HUES48 (cell line): ENCODE results near the gene KRT24.
A peak's percentile ranks its signal among the peaks of the same experiment; 100 is the strongest.

Source experiments
- H3K27ac ChIP-seq: one replicate; pipeline ENCODE4 v1.7.0; 2013; ENCODE audit warnings: low read depth, low read length, inconsistent platforms
- H3K27me3 ChIP-seq: 2 replicates; pipeline ENCODE4 v1.6.1; 2013; ENCODE audit warnings: mild to moderate bottlenecking, low read length; ENCODE audit not compliant: control insufficient read depth, insufficient read depth
- H3K36me3 ChIP-seq: 2 replicates; pipeline ENCODE4 v1.6.1; 2013; ENCODE audit warnings: low read length; ENCODE audit not compliant: control insufficient read depth, insufficient read depth
- H3K4me1 ChIP-seq: 2 replicates; pipeline ENCODE4 v1.6.1; 2013; ENCODE audit warnings: mild to moderate bottlenecking, low read length; ENCODE audit not compliant: control insufficient read depth, insufficient read depth
- H3K4me3 ChIP-seq: 2 replicates; pipeline ENCODE4 v1.5.1; 2013; ENCODE audit warnings: mild to moderate bottlenecking, low read depth, low read length
- H3K9ac ChIP-seq: 2 replicates; pipeline ENCODE4 v1.6.1; 2013; ENCODE audit warnings: mild to moderate bottlenecking, low read depth, low read length, moderate library complexity
- H3K9me3 ChIP-seq: 2 replicates; pipeline ENCODE4 v1.6.1; 2013; ENCODE audit warnings: low read length; ENCODE audit not compliant: control insufficient read depth, insufficient read depth

KRT24 gene

DNA sequence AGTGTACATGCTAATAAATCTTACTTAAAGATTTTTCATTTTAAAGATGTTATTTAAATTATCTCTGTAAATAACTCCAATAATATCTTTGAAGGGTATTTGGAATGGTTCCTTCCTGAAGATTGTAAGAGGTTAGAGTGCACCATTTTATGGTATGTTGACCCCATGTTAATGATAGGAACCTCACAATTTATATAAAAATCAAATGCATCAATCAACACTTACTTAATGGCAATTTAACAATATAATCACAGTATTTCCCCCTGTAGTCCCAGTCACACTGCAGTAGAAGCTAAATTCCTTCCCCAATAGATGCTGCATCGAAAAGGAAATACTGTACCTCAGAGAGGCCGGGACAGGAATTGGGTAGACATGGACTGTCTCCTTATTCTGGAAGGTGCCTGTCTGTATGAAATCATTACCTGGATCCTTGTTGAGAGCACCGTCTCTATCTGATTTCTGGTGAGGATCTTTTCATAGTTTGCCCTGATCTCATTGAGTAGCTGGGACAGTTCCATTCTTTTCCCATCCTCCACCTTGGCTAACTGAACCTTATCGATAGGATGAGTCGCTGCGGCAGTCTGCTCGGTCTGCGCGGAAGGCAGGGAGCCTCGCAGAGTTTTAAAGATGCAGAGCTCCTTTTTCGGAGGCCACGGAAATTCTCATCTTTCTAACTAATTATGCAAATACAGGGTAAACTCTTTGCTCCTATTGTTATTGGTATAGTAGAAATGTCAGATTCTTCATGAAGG lies 38.8 kb downstream of the KRT24 start, which contains the start of gene KRT222:
Gene KRT222, minus strand, starts transcription at position 596 of the 752 bp plus-strand sequence. Its CDS starts 78 bp downstream, at position 518.
- Histone ChIP-seq H3K4me1 (no peaks in the 10 kb centered on the region), H3K4me3 (peak within 1 kb of the TSS; percentile 47), H3K9ac (no peak within 1 kb of the TSS), H3K27ac (no peak within 1 kb of the TSS), H3K9me3 (no peaks in the 10 kb centered on the region), H3K27me3 (no peaks in the 10 kb centered on the region; the same call in 1 of the 2 replicates), H3K36me3 (no peaks in the 10 kb centered on the region)

DNA sequence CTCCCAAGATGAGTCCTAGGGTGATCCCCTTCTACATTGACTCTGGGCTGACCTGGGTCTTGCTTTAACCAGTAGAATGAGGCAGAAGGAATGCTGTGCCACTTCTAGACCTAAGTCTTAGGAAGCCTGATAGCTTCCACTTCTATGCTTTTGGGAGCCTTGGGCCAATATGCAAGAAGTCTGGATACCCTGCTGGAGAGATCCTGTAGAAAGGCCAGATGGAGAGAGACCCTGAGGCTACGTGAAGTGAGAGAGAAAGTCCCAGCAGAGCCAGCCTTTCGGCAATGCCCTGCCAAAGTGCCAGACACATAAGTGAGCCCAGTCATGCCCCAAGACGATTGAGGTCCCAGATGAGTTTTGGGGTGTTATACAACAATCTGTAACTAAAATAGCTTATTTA lies 40.3 kb downstream of the KRT24 start:
- Histone ChIP-seq H3K9me3 (no peaks in the 10 kb centered on the region), H3K27me3 (no peaks in the 10 kb centered on the region; the same call in 1 of the 2 replicates), H3K4me3 (no peak overlapping the region), H3K9ac (no peak overlapping the region), H3K27ac (no peak overlapping the region), H3K36me3 (no peaks in the 10 kb centered on the region), H3K4me1 (no peaks in the 10 kb centered on the region)

DNA sequence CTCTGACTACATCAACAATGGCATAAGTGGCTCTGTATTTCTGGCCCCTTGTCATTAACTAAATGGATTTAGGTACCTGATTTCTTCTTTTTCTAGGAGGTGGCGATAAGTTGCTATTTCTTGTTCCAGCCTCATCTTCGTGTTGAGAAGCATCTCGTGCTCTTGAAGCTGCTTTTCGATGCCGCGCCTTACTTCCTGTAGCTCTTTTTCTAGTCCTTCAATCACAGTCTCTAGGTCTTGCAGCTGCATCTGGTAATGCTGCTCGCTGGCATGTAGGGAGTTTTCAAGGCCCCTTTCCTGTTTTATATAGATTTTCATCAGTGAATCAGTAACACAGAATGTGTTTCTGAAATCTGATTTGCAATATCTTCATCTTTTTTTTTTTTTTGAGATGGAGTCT lies 43.6 kb downstream of the KRT24 start:
- Histone ChIP-seq H3K36me3 (no peaks in the 10 kb centered on the region), H3K9ac (no peak overlapping the region), H3K27me3 (no peaks in the 10 kb centered on the region; the same call in 1 of the 2 replicates)

DNA sequence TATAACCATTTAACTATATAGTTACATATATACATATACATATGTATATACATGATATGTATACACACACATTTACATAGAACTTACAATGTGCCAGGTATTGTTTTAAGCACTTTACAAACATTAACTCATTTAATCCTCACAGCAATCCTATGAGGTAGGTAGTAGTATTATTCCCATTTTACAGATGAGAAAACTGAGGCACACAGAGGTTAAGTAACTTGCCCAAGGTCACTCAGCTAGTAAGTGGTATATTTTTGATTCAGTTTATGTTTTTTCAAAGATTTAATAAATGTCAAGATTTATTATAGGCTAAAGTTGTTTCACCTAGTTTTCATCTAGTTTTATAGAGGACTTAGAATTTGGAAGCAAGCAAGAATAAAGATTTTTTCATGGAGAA lies 45.2 kb downstream of the KRT24 start:
- Histone ChIP-seq H3K27me3 (no peaks in the 10 kb centered on the region; the same call in 1 of the 2 replicates), H3K36me3 (no peaks in the 10 kb centered on the region), H3K4me3 (no peak overlapping the region), H3K9me3 (no peaks in the 10 kb centered on the region), H3K27ac (no peak overlapping the region), H3K9ac (no peak overlapping the region), H3K4me1 (no peaks in the 10 kb centered on the region)

More for the DNA sequence above, 43.6 kb downstream of the KRT24 start:
- Histone ChIP-seq H3K27ac (no peak overlapping the region), H3K4me1 (no peaks in the 10 kb centered on the region), H3K4me3 (no peak overlapping the region), H3K9me3 (no peaks in the 10 kb centered on the region)

DNA sequence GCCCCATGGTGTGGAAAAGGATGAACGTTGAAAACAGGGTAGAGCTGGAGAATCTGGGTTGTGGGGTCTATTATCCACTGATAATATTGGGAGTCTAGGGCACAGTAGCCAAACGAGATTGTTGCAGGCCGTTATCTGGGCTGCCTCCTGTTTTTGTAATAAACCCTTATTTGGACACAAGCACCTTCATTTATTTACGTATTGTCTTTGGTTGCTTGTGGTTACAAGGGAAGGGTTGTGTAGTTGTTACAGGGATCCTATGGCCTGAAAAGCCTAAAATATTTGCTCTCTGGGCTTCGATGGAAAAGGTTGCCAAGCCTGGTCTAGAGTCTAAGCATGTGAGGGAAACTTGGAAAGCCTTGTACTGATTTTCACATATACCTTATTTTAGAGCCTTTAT lies 51.6 kb downstream of the KRT24 start:
- H3K9me3 ChIP-seq: no peaks in the 10 kb centered on the region
- H3K36me3 ChIP-seq: no peaks in the 10 kb centered on the region
- H3K4me3 ChIP-seq: no peak overlapping the region
- peaks cover 5% of the 10 kb centered on the region; the same call in 1 of the 2 replicates for H3K4me1 ChIP-seq
- no peak overlapping the region for H3K27ac ChIP-seq
- H3K9ac ChIP-seq: no peak overlapping the region
- no peaks in the 10 kb centered on the region for H3K27me3 ChIP-seq

- H3K9me3 ChIP-seq: no peaks in the 10 kb centered on the region
- peak overlapping the region; percentile 98 for H3K9ac ChIP-seq
- H3K27ac ChIP-seq: peak overlapping the region; percentile 93
- H3K4me1 ChIP-seq: peaks cover 12% of the 10 kb centered on the region
- no peaks in the 10 kb centered on the region for H3K27me3 ChIP-seq
- H3K4me3 ChIP-seq: peak overlapping the region; percentile 99
- peaks cover 26% of the 10 kb centered on the region for H3K36me3 ChIP-seq
These were observed 55.1 kb downstream of the KRT24 start for GRCh38 chr17:40648384-40648968.
